ENCODE measurements around the gene KMT2C.

KMT2C gene

GRCh38 chr7:152142976-152143595, 292.7 kb downstream of the KMT2C start:
- no peak for DNase-seq (ENCODE audit: low read depth)

GRCh38 chr7:152140560-152140959, 295.2 kb downstream of the KMT2C start:
- DNase-seq (ENCODE audit: low read depth), result no peak

DNA sequence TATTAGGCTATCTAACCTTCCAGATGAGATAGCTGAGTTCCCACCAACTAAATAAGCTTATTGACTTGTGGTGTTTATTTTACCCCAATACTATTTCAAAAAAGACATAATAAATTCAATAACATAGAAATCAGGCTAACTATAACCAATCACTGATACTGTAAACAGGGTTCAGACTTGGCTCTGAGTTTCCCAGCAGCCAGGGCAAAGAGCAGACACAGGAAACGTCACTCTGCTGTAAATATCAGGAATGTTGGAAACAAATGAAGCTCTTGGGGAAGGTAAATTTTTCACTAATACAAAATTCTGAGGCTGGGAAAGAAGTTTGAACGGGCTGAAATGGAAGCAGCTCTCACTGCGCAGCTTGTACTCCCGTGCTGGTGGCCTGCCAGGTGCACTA, 295.7 kb downstream of the KMT2C start:
- no peak for DNase-seq (ENCODE audit: low read depth)

DNA sequence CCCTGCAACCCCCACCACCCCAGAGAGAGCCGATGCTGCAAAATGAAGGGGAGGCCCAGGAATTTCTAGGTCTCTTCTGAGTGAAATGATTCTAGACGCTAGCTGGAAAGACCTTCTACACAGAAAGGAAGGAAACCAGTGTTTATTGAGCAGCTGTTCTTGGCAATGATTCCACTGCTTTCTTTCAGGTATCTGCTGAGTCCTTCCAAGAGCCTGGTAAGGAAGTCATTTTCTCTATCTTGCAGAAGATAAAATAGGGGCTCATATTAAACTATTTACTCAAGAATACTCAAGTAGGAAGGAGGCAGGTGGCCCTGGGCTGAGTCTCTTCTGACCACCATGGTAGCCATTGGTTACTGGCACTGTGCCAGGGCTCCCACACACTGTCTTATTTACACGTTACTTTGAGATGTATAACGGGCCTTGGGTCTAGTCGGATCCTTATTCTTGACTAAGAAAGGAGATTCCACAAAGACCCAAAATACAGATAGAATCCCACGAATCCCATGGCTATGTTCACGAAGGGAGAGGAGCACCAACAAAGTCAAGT, 298.3 kb downstream of the KMT2C start:
- DNase-seq (ENCODE audit: low read depth), result no peak

- DNase-seq (ENCODE audit: low read depth), result no peak
Measured at GRCh38 chr7:152136686-152137085, 299.1 kb downstream of the KMT2C start.

DNA sequence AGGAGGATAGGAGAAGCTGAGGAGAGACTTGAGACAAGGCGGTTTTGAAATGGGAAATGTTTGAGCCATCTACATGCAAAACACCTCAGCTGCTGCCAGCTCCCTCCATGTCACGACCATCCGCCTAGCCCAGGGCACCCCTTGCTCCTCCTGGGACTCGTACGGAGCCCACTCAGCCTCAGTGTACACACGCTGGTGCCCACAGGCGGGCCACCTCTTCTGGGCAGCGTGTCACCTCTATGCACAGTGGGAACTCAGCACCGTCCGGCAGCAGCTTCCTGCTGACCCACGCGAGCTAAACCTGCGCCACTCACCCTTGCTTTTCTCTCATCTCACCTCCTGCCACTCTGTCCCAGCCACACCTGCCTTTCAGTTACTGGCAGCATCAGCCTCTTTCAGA, 302.0 kb downstream of the KMT2C start:
- no peak for DNase-seq (ENCODE audit: low read depth)

GRCh38 chr7:152132812-152133211, 303.0 kb downstream of the KMT2C start:
- no peak for DNase-seq (ENCODE audit: low read depth)

DNA sequence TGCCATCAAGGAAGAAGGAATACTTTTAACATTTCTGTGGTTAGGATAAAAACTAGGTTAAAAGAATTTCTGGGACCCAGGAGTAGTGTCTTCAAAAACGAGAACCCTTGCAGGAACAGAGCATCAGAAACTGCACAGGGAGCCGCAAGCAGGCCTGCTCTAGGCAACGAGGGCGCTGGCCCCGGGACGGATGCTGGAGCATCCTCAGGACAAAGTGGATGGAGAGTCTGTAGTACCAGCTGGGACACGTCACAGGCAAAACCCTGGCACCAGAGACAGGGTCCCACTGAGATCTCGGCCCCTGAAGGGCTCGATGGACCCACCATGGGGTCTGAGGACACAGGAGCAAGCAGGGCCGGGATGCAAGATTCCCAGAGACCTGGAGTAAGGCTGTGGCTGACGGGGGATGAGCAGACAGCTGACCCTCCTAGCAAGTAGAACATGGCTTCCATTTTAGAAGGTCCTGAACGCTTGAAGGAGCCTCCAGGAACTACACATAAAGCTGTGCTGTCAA, 303.8 kb downstream of the KMT2C start:
- no peak for DNase-seq (ENCODE audit: low read depth)

GRCh38 chr7:152130658-152131590, 304.9 kb downstream of the KMT2C start:
- no peak for DNase-seq (ENCODE audit: low read depth)

- no peak for DNase-seq (ENCODE audit: low read depth)
Measured at GRCh38 chr7:152129682-152130081, 306.1 kb downstream of the KMT2C start.

DNA sequence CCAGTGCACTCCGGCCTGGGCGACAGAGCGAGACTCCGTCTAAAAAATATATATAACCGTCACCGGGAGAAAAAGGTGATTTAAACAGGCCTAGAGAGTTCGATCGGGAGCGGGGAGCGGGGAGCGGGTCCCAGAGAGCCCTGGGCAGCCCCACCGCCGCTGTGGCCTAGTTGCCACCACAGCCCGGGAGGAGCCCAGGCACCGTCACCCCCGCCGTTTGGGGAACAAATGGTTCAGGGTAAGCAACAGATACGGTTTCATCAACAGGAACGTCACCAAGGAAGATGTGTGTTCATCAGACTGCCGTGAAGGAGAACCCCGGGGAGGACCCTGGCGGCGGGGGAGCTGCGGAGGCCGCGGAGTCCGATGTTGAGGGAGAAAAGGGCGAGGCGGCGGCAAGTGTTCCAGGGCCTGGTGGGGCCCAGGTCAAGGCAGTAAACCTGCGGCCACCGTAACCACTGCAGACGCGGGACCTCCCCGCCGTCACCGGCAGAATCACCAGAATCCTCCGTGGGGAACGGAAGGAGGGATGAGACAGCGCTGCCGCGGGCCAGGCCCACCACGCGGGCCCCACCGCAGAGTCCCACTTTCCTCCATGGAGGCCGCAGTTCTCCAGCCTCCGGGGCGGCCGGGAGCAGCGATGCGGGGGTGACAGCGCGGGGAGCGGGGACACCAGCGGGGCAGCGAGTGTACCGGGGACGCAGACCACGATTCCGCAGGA, 306.9 kb downstream of the KMT2C start:
- DNase-seq (ENCODE audit: low read depth), result no peak

DNA sequence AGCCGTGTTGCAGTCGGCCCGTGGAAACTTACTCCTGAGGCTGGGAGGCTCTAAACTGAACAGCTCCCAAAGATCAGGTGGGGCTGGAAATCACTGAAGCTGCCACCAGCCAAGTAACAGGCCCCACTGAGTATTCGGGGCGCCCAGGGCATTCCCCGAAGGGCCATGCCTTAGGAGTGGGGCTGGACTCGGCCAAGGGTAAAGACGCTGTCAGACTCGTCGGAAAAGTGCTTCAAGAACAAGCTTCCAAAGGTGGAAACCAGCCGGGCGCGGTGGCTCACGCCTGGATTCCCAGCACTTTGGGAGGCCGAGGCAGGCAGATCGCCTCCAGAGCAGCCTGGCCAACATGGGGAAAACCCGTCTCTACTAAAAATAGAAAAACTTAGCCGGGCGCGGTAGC, 307.6 kb downstream of the KMT2C start:
- no peak for DNase-seq (ENCODE audit: low read depth)

- DNase-seq (ENCODE audit: low read depth), result no peak
Measured at GRCh38 chr7:152127229-152127628, 308.6 kb downstream of the KMT2C start.

GRCh38 chr7:152126741-152127140, 309.1 kb downstream of the KMT2C start:
- no peak for DNase-seq (ENCODE audit: low read depth)

DNA sequence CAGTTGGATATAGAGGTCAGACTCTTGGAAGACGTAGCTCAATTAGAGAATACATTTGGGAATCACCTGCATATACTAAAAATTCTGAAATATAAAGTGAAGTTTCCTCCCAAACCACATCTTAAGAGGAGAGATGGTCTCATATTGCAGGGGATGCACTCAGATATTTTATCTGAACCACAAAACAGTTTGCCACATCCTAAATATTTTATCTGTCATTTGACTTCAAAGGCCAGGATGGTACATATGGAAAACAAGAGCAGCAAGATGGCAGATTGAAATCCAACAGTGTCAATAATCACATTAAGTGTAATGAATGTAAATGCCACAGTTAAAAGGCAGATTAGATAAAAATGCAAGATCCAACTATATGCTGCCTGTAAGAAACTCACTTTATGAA, 313.3 kb downstream of the KMT2C start:
- DNase-seq (ENCODE audit: low read depth), result no peak

GRCh38 chr7:152121432-152121831, 314.4 kb downstream of the KMT2C start:
- no peak for DNase-seq (ENCODE audit: low read depth)

- DNase-seq (ENCODE audit: low read depth), result no peak
Measured at GRCh38 chr7:152120776-152121175, 315.0 kb downstream of the KMT2C start.

GRCh38 chr7:152120210-152120609, 315.6 kb downstream of the KMT2C start:
- no peak for DNase-seq (ENCODE audit: low read depth)

DNA sequence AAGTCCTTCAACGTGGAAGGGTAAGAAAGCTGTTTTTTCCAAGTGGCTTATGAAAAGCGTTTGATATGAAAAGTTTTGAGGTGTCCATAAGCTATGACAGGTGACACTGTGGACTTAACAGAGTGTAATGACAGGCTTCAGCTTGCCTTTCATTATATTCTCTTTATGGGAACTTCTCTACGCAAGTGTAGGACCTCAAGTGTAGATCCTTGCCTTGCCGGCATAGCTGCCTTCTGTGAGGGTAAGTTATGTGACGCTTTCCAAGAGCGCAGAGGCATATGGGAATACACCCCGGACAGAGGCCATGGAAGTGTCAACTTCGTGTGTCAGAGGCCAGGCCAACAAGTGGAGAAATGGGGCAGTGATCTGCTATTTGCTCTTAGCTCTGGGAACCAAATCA, 318.4 kb downstream of the KMT2C start:
- no peak for DNase-seq (ENCODE audit: low read depth)

- no peak for DNase-seq (ENCODE audit: low read depth)
Measured at GRCh38 chr7:152115021-152115718, 320.6 kb downstream of the KMT2C start.

- DNase-seq (ENCODE audit: low read depth), result no peak
Measured at GRCh38 chr7:152112829-152113228, 323.0 kb downstream of the KMT2C start.

GRCh38 chr7:152108359-152108758, 327.4 kb downstream of the KMT2C start:
- DNase-seq (ENCODE audit: low read depth), result no peak
